Stimulated activated CD8-positive, alpha-beta memory T cell treated with anti-CD3 and anti-CD28 coated beads, Interleukin-12 subunit alpha, Interleukin-12 subunit beta, amount 100 ng/mL, for 1 hour (primary cell): Measurements from ENCODE around the gene PARP1.
A peak's percentile ranks its signal among the peaks of the same experiment; 100 is the strongest.
"Not testable (repeated sequence)": the region's sequence is repeated elsewhere in the genome, so short reads cannot be mapped to it uniquely, and the experiment has no call there.

ENCODE experiments used
- DNase-seq: peaks from one replicate; pipeline ENCODE4 v3.0.0-alpha.2; 2020; ENCODE audit warnings: low read depth

The PARP1 gene

DNA sequence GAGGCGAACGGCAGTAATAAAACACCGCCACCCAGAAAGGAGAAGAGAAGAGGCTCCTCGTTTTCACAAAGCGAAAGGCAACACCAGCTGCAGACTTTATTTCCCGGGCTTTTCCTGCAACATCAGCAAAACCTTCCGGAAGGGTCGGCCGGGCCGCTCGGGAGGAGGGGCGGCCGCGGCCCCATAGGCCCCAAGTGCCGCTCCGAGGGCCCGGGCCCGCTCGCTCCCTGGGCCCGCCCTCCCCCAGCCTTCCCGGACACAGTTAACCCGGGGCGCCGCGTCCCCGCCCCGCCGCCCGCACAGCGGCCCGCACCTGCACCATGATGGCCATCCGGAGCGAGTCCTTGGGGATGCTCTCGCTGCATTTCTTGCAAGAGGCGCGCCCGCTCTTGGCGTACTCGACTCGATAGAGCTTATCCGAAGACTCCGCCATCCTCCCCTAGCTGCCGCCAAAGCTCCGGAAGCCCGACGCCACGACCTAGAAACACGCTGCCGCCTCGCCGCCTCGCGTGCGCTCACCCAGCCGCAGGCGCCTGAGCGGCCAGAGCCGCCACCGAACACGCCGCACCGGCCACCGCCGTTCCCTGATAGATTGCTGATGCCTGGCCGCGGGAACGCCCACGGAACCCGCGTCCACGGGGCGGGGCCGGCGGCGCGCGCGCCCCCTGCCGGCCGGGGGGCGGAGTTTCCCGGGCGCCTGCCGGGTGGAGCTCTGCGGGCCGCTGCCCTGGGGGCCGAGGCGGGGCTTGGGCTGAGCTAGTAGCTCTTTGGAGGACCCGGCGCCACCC lies at the start of gene PARP1:
PARP1 (minus strand) TSS at position 597 of the 788 bp plus-strand sequence; CDS start at position 433, 164 bp downstream.
- DNase-seq, result peak; percentile 67

DNA sequence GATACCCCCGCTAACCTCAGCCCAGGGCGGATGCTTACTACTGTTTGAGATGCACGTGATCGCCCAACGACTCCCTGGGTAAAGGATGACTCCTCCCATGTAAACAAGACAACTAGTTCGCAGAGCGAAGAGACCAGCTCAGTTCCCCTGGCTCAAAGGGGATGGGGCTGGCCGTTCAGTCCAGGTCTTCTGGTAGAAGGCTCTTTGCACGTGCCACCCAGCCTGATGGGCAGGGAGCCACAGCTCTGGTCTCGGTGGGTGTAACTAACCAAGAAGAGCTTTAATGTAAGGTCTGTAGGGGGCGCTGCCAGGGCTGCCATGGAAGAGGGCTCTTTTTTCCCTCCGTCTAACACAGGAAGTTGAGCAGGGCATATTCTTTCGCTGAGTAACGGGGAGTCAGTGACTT lies 49.4 kb upstream of the PARP1 start:
- peak; percentile 12 for DNase-seq

DNA sequence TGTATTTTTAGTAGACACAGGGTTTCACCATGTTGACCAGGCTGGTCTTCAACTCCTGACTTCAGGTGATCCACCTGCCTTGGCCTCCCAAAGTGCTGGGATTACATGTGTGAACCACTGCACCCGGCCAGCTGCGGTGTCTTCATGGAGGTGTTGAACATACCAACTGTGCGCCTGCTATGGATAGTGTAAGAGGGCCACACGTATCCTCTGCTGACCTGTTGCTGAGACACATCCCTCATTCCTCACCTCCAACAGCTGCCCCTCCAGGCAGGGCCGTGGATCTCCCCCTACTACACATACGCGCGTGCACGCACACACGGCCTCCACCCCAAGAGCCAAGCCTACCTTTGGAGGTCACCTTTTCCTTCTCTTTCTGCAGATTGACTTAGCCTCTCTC lies 48.0 kb upstream of the PARP1 start:
- DNase-seq, result no peak

DNA sequence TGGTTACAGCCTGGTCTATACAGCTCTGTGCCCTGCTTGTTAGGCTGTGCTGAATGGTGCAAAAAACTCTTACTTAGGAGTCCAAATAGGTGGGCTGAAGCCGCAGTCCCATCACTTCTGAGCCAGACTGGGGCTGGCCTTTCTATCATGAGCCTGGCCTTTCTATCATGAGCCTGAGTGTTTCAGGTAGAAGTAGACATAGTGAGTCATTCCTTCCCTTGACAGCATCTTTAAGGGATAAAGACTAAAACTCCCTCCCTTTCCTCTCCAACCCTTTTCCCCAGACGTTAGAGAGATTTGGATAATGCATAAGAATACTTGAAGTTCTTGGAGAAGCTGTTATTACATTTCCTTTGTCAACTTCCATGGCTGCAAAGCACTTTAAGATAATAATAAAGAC lies 46.5 kb upstream of the PARP1 start:
- no peak for DNase-seq

DNA sequence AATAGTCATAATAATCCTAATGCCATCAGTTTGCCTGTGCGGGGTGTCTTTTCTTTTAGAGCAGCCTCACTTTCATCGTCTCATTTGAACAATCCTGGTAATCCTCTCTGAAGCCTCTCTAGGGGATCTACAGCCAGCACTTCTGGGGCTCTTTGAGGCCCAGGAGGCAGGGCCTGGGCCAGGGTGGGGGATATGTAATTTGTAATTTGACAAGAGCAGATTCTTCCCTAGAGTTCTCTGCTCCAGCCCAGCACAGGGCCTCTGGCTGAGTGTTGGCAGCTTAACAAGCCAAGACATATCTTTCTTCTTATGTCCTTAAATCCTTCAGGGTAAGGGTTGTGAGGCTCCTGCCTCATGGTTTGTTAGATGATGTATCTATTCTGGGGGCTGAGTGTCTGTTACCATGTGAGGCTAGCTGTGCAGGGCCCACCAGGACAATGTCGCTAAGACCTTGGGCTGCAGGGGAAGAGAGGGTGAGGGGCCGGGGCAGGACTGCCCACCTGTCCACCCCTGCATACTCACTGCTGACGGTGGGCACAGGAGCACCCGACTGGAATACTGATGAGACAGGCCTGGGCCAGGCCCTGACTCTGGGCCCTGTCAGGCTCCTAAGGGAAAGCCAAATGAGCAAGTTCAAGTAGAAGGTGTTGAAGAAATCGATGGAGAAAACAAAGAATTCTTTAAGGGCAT lies 45.3 kb upstream of the PARP1 start:
- DNase-seq, result no peak

DNA sequence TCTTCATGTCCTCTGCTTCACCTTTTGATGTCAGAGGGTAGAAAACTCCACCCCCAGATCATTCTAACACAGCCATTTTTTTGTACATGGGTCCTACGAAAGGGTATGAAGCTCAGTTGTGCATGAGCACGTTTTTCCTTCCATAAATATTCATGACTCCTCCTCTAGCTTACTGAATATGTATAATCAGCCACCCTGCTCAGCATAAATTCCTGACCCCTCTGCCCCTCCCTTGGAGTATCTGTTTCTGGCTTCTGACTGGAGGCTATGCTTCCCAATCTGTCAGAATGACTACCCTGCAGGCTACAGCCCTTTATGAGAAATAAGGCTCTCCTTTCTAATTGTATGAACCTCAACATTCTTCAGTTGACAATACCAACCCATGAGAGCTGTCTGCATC lies 42.8 kb upstream of the PARP1 start:
- no peak for DNase-seq

DNA sequence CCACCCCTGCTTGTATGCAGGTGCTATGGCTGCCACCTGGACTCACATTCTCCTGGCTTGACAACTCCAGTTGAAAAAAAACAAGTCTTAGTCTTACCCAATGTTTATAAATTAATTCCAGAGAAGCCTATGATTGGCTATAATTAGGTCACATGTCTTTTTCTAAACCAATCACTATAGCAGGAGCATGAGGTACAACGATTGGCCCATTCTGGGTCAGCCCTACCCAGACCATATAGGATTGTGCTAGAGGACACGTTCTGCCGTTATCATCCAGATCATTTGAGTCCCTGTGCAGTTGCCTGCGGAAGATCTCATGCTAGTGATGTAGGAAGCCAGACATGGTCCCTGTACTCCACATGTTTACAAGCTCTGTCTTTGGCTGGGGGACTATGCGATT lies 41.9 kb upstream of the PARP1 start:
- DNase-seq, result no peak

DNA sequence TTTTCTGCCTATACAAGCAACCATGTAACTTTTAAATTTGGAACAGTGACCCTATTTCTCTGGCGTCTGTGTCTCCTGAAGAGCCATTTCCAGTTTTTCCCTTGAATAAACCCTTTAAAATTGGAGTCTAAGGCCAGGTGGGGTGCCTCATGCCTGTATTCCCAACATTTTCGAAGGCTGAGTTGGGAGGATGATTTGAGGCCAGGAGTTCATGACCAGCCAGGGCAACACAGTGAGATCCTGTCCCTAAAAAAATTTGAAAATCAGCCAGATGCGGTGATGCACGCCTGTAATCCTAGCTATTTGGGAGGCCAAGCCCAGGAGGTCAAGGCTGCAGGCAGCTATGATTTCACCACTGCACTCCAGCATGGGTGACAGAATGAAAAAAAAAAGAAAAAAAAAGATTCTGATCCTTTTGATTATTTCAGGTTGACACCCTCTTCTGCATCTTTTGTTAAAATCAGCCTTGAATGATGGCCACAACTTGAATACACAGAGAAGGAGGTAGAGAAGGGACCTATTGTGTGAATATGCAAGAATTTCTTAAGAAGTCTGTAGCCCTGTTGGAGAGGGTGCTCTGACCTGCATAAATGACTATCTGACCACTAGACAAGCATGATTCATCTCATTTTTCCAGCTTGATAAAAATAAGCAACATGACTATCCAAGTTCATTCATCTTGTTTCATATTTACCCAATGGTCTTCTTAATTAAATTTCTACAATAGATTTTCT lies 40.2 kb upstream of the PARP1 start:
- no peak for DNase-seq

DNA sequence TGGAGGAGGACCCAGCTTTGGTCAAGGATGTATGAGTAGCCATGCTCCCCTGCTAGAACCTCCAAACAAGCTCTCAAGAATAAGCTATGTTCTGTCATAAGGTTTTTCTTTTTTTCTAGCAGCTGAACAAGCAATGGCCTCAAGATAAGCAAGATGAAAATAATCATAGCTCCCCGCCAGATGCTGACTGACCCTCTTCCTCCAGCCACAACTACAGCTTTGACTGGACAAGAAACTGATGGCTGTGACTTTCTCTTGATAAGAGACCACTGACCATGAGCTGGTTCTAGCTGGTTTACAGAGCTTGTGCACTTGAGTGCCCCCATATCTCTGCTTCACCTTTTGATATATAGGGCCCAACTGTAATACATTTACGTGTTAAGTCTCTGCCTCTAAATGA lies 38.2 kb upstream of the PARP1 start:
- DNase-seq, result no peak

DNA sequence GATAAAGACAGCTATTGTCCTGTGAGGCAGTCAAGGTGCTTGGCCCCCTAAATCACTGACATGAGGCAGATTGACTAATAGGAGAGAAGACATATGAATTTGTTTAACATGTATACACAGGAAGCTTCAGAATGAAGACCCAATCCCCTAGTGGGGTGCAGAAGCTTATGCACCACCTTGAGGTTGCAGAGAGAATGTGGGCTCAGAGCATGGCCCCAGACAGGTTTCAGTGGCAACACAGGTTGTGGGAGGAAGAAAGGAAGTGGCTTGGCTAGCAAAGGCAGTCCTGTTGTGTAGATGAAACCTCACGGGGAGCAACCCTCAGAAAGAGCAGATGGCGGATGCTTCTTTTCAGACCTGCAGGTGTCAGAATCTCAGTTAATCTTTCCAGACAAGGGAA lies 37.0 kb upstream of the PARP1 start:
- peak; percentile 24 for DNase-seq

DNA sequence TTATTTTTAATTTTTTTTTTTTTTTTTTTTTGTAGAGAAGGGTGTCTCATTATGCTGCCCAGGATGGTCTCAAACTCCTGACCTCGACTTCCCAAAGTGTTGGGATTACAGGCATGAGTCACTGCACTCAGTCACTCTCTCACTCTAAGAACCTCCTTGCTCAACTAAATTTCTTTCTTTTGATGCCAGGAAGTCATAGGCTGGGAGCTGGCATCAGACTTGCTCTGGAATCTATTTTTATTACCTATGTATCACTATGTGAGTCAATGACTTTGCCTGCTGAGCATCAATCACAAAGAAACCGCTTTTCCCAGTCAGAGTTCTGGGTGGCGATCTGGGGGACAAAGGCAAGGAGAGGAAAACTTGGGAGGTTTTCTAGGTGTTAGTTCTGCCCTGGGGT lies 35.5 kb upstream of the PARP1 start:
- no peak for DNase-seq

DNA sequence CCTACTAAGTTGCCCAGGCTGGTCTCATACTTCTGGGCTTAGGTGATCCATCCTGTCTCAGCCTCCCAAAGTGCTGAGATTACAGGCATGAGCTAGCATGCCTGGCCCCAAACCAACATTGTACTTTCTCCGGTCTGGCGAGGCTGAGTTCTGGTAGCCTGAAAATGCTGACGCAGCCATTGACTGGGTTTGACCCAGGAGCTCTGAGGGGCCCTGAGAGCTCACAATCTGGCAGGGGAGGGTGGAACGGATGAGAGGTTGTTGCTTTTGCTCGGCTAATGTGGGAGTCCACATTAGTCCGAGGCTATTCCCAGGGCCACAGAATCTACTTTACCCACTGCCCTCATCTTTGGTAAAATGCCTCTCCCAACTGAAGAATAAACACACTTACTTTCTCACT lies 35.1 kb upstream of the PARP1 start:
- DNase-seq, result no peak

DNA sequence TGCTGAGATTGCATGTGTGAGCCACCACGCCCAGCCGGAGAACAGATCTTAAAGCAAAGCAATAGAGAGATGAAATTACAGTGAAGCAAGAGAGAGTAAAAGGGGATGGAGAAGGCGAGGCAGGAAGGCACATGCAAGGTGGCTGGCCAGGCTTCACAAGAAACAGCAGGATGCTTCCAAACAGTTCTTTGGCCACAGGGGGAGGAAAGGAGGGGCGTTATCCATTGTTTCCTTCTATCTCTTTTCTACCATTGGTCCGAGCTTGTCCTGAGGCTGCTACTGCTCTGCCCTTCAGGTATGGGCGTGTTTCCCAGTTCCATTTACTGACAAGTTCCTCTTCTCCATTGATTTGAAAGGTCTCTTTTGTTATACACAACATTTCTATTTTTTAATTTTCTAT lies 33.7 kb upstream of the PARP1 start:
- no peak for DNase-seq

DNA sequence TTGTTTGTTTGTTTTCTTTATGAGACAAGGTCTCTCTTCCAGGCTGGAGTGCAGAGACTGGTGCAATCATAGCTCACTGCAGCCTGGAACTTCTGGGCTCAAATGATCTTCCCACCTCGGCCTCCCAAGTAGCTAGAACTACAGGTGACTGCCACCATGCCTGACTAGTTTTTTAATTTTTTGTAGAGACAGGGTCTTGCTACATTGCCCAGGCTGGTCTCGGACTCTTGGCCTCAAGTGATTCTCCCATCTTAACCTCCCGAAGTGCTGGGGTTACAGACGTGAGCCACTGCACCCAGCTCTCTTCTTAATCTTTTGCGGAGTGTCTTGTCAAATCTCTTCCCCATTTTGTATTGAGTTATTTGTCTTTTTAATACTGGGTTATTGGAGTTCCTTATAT lies 32.6 kb upstream of the PARP1 start:
- no peak for DNase-seq

DNA sequence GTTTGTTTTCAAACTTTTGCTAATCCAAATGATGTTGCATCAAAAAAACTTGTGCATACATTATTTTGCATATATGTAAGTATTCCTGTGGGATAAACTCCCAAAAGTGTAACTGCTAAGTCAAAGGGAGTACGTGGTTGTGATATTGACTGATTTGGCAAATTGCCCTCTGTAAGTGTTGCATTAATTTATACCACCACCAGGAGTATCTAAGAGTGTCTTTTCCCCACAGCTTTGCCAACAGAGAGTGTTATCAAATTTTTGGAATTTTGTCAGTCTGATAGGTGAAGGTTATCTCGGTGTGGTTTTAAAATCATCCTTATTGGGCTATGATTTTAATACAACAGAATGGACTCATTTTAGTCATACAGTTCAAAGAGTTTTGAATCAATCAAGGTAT lies 30.1 kb upstream of the PARP1 start:
- DNase-seq, result no peak

DNA sequence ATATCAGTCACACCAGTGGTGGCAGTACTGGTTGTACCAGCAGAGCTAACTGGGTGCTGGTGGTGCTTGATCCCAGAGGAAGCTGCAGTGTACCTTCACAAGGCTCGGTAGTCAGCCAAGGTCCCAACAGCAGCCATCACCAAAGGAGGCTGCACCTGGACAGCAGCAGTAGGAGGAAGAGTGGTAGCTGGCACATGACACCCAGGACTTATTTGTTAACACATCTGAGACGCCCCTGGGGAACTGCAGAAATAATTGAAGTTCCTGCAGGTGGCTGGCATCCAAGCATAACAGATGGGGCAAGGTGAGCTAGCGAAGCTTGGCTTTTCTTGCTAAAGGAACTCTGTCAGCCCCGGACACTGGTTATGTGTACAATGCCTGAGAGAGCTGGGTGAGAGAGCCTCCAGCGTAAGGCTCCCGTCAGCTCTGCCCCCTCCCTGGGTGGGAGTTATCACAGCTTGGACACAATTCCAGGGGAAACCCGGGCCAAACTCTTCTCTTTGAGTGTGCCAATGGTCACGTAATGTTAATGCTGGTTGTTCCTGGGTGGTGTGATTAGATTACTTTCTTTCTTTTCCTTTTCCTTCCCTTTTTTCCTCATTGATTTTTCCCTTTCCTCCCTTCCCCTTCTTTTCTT lies 29.1 kb upstream of the PARP1 start:
- no peak for DNase-seq

DNA sequence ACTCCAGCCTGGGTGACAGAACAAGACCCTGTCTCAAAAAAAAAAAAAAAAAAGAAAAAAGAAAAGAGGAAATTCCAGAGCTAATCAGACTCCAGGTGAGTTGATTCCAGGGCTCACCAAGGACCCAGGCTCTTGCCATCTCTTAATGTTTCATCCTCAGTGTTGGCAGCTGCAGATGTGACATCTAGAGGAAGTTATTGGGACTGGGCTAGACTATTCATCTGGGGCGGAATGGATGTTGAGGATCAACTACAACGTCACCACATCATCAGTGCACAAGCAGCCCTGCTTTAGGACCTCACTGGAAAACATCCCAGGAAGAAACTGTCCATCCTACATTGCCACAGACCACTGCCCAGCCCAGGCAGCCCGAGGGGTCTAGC lies 28.6 kb upstream of the PARP1 start:
- DNase-seq, result no peak

DNA sequence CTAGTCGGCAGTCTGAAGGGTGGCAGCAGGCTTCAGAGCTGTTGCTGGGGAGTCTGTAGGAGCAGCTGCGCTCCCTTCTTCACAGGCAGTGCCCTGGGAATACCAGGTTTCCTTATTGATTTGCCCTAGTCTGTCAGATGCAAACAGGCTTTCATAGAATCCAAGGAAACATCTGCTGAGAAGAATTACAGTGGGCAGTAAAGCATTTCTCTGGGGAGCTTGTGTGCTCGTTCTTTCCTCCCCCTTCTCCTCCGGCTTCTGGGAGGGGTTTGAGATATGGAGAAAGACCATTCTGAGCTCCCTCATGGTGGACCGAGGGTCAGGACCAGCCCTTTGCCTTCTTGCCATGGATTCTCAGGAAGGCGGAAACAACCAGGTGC lies 25.4 kb upstream of the PARP1 start:
- no peak for DNase-seq

DNA sequence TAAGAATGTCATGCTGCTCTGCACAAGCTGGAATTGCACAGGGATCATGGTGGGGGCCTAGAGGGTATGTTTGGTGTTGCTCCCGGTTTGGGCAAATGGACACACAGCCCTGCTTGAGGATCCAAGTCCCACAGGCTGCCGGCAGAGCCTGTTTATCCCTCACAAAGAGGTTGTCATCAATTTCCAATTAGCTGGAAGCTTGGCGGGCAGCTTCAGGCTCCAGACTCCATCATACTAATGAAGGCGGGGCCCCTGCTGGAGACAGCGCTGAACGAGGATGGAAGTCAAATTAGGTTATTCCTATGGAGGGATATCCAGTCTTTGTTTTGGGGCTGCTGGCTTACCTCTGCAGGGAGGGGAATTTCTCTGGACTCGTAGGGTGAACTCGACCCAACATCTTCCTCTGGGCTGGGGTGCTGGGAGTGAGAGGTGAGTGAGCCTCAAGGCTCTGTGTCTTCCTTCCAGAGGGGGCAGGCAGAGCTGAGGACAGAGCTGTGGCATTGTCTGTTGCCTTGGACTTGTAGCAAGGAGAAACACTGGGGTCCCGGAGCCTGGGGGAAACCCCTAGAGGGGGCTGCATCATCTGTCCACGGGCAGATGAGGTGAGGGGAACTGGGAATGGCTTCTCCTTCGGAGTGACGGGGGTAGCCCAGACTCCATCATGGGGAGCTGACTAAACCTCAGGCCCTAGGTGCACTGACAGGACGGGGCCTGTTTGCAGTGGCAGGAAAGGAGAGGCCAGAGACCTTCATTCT lies 24.9 kb upstream of the PARP1 start:
- no peak for DNase-seq

DNA sequence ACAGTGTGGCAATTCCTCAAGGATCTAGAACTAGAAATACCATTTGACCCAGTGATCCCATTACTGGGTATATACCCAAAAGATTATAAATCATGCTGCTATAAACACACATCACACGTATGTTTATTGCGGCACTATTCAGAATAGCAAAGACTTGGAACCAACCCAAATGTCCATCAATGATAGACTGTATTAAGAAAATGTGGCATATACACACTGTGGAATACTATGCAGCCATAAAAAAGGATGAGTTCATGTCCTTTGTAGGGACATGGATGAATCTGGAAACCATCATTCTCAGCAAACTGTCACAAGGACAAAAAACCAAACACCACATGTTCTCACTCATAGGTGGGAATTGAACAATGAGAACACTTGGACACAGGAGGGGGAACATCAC lies 24.0 kb upstream of the PARP1 start:
- DNase-seq, result not testable (repeated sequence)

DNA sequence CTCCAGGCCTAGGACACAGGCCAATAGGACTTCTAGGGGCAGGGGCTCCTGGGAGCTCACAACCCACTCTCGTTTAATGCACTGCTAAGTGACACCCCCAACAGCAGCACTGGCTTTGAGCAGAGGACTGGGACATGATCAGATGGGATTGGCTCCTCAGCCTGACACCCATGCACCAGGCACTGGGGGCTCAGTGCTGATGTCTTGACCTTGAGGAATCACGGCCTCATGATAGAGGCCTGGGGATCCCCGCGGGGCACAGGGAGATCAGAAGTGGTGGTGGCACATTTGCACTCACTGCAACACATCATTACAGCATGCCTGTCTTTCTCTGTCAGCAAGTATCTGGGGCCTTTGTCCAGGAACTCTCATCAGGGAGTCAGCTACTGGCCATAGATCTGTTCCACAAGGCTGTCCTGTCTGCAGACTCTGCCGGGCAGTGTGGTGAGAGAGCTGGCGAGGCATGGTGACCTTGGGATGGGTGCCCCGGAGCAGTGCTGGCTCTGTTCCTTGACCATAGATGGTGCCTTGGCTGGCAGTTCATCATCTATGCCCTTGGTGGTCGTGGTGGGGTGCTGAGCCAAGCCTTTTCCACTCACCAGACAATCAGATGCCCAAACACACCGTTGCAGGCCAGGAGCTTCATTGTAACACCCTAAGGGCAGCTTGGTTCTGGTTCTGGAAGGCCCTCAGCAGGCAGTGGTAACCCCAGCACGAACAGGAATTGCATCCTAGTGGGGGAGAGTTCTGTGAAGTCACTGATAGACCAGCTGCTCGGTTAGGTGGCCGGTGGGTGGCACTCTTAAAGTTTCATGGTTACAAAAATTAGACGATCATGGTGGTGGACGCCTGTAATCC lies 22.2 kb upstream of the PARP1 start:
- no peak for DNase-seq
